ENCODE results near the gene TCTN3.

Gene TCTN3

GRCh38 chr10:95616446-95616845, 77.3 kb downstream of the TCTN3 start:
- no peak for TF ChIP-seq OSR1 (CRISPR knock-in tag; IDR thresholded peaks at IDR 0.05)
- no peak for TF ChIP-seq ESRRG (CRISPR knock-in tag; IDR thresholded peaks at IDR 0.05)
- no peak for TF ChIP-seq BACH2 (CRISPR knock-in tag; IDR thresholded peaks at IDR 0.05; ENCODE audit: borderline replicate concordance)
- no peak for TF ChIP-seq ZFP30 (CRISPR knock-in tag; IDR thresholded peaks at IDR 0.05)
- TF ChIP-seq GLIS3 (CRISPR knock-in tag; IDR thresholded peaks at IDR 0.05) = no peak
- ATAC-seq = no peak

Data from SK-N-SH treated with all-trans-retinoic acid at 6 μM for 48 hours (cell line).